Subcutaneous adipose tissue (tissue), 4 donors: ENCODE results near the gene CALR3. TPM values are rescaled to one million over a fixed set of nuclear protein-coding genes. Genes with fewer than 3 reads are reported as not detected.

ENCODE experiments used
- total RNA-seq, 4 donors: library from RNA; depleted of rRNA; stranded (reverse); fragments of >200 nt; gene quantifications; one replicate each; pipeline ENCODE4 v1.1.0, GENCODE V29; 2016
- TF ChIP-seq, protein P1 (sequence below): fragments of 450-650 bp; IDR thresholded peaks from one replicate; pipeline ENCODE4 v1.5.1; 2016; ENCODE audit warnings: low read depth, mild to moderate bottlenecking, control low read depth, antibody characterized with exemption, moderate library complexity

CALR3 gene
- total RNA-seq, 4 donors from 2014 or later = not detected

DNA sequence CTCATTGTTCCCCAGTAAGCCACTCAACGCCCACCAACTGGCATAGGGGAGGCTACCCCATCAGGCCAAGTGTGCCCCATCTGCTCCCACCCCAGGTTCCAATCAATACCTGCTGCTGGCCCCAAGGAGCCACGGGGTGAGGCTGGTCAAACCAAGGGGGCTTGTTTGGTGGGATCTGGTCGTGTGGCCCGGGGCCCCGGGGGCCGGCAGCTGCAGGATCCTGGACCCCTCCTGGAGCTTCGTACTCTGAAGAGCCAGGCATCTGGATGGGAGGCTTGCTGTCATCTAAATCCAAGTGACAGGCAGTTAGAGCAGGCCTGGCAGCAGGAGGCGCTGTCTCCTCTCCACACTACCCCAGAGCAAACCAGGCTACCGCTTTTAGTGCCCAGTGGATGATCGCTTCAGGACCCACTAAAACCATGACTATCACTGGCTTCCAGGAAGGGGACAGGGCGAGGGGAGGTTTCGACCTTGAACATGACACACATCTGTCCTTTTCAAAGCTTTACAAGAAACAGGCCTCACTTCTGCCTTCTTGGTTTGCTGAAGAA lies 32.1 kb upstream of the CALR3 start:
- TF ChIP-seq, protein P1, sequence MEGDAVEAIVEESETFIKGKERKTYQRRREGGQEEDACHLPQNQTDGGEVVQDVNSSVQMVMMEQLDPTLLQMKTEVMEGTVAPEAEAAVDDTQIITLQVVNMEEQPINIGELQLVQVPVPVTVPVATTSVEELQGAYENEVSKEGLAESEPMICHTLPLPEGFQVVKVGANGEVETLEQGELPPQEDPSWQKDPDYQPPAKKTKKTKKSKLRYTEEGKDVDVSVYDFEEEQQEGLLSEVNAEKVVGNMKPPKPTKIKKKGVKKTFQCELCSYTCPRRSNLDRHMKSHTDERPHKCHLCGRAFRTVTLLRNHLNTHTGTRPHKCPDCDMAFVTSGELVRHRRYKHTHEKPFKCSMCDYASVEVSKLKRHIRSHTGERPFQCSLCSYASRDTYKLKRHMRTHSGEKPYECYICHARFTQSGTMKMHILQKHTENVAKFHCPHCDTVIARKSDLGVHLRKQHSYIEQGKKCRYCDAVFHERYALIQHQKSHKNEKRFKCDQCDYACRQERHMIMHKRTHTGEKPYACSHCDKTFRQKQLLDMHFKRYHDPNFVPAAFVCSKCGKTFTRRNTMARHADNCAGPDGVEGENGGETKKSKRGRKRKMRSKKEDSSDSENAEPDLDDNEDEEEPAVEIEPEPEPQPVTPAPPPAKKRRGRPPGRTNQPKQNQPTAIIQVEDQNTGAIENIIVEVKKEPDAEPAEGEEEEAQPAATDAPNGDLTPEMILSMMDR = no peak

GRCh38 chr19:16527334-16527935 lies 31.5 kb upstream of the CALR3 start:
- TF ChIP-seq, protein P1 = no peak

DNA sequence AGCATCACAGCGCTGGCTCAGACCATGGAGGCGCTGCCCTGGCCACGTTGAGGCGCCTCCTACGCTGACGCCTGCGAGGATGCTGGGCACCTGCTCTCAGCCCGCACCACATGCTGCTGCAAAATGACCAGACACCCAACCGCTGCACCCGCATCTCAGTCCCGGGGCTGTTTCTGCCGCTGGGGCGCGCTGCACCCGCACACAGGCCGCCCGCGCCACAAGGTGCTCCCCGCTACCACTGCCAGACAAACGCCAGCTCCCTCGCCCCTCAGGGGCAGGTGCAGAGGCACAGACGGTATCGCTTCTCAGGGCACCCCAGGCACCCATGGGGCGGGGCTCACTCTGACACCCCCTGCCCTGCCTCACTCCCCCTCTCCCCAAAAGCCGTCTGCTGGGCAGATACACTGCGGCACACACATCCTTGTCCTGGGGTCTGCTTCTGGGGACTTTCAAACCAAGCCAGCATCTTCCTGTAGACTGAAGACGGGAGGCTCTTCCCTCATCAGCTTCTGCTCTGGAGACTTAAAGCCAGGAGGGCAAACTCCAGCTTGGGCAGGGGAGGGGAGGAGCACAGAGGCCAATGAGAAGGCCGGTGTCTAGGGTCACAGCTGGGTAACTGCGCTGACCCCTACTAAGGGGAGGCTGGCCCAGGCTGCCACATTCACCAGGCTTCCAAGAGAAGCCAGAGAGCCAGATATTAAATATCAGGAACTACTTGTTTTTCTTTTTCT lies 29.9 kb upstream of the CALR3 start:
- TF ChIP-seq, protein P1 = no peak

DNA sequence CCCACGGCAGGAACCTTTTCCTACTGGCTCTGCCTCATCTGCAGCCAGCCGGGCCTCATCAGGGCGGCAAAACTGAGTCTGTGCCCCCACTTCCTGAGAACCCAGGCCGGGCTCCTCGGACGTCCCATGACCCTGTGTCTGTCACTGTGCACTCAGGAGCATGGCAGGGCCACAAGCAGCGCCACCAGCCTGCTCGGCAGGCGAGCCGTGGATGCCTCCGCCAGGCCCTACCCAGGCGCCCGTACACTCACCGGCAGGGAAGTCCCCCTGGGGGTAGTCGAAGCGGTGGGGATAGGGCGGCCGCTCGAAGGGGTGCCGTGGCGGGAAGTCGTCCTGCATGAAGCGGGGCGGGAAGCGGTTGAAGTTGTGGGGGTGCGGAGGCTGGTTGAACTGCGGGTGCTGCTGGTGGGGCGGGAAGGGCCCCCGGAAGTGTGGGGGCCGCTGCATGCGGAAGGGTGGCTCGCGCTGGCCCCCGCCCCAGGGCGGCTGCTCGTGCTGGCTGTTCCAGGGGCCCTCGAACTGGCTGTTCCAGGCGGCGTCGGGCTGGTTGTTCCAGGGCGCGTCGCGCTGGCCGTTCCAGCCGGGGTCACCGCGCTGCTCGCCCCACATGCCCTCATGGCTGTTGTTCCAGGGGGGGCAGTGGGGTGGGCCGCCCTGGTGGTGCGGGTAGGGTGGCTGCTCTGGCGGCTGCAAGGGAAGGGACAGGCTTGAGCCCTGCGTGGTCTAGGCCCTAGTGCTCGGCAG lies 29.2 kb upstream of the CALR3 start:
- TF ChIP-seq, protein P1 = no peak

GRCh38 chr19:16522559-16523377 lies 26.8 kb upstream of the CALR3 start:
- TF ChIP-seq, protein P1 = no peak

DNA sequence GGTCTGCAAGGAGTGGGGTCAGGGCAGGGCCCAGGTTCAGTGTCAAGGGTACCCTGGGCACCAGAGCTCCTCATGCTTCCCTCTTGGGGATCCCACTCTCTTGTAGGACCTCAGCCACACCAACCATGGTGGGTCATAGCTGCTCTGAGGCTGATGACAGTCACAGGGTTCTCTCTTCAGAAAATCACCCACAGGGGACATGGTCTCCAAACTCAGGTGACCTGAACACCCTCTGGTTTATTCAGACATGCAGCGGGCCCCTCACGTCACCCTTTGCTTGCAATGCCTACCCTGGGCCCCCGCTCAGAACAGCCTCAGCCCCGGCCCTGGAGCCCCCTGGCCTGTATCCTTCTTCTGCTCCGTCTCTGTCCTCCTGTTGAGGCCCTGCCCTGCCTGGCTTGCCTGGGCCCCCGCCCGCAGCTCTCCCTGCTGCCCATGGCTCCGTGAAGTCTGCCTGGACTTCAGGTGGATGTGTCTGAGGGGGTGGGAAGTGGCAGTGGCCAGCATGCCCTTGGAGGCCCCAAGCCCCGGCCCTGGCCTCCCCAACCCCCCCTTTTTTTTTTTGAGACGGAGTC lies 25.8 kb upstream of the CALR3 start:
- TF ChIP-seq, protein P1 = no peak
